RWPE2 (cell line): Measurements from ENCODE around the gene GSG1L2.
A peak's percentile ranks its signal among the peaks of the same experiment; 100 is the strongest.

ENCODE experiments used
- ATAC-seq: fragments of 200-7000 bp; cut with Tn5 transposase; 3 replicates; pipeline ENCODE4 v1.9.1; 2021; ENCODE audit warnings: low read depth
- DNase-seq: peaks from one replicate; pipeline ENCODE4 v3.0.0-alpha.2; 2020; ENCODE audit warnings: low spot score
- H3K27ac ChIP-seq: fragments of 450-650 bp; 2 replicates; pipeline ENCODE4 v1.5.1; 2017; ENCODE audit warnings: mild to moderate bottlenecking; ENCODE audit not compliant: poor library complexity, severe bottlenecking
- H3K27me3 ChIP-seq: fragments of 250-450 bp; sonication (Bioruptor Pico); 2 replicates; pipeline ENCODE4 v1.5.1; 2021; ENCODE audit warnings: mild to moderate bottlenecking, moderate library complexity; ENCODE audit not compliant: insufficient read depth, poor library complexity, severe bottlenecking
- H3K36me3 ChIP-seq: fragments of 250-450 bp; sonication (Bioruptor Pico); 2 replicates; pipeline ENCODE4 v1.5.1; 2020; ENCODE audit warnings: low read depth, mild to moderate bottlenecking, moderate library complexity
- H3K4me1 ChIP-seq: fragments of 250-450 bp; sonication (Bioruptor Pico); 2 replicates; pipeline ENCODE4 v1.5.1; 2021; ENCODE audit warnings: mild to moderate bottlenecking, moderate library complexity; ENCODE audit not compliant: insufficient read depth, poor library complexity, severe bottlenecking
- H3K4me3 ChIP-seq: fragments of 250-450 bp; sonication (Bioruptor Pico); 2 replicates; pipeline ENCODE4 v1.5.1; 2021; ENCODE audit warnings: mild to moderate bottlenecking, moderate library complexity; ENCODE audit not compliant: severe bottlenecking
- H3K9me3 ChIP-seq: fragments of 250-450 bp; sonication (Bioruptor Pico); 2 replicates; pipeline ENCODE4 v1.5.1; 2021; ENCODE audit warnings: mild to moderate bottlenecking, moderate library complexity; ENCODE audit not compliant: severe bottlenecking
- CTCF ChIP-seq: fragments of 450-650 bp; IDR thresholded peaks from one replicate; pipeline ENCODE4 v1.5.1; 2017; ENCODE audit warnings: mild to moderate bottlenecking, moderate library complexity; ENCODE audit not compliant: poor library complexity, severe bottlenecking

The GSG1L2 gene

GRCh38 chr17:9839433-9839832 is 17.6 kb upstream of the GSG1L2 start:
- Histone ChIP-seq H3K27me3 (no peaks in the 10 kb centered on the region), H3K27ac (peak overlapping the region; percentile 94), H3K4me3 (no peak overlapping the region), H3K9me3 (no peaks in the 10 kb centered on the region), H3K36me3 (no peaks in the 10 kb centered on the region), H3K4me1 (peaks cover 34% of the 10 kb centered on the region)
- DNase-seq (no peak), ATAC-seq (no peak)
- TF ChIP-seq CTCF, result peak; percentile 22

GRCh38 chr17:9837551-9838471 is 15.9 kb upstream of the GSG1L2 start:
- Histone ChIP-seq H3K4me3 (no peak overlapping the region), H3K36me3 (no peaks in the 10 kb centered on the region), H3K4me1 (peaks cover 34% of the 10 kb centered on the region), H3K27me3 (no peaks in the 10 kb centered on the region), H3K9me3 (no peaks in the 10 kb centered on the region), H3K27ac (peak overlapping the region; percentile 94)
- TF ChIP-seq CTCF, result no peak
- ATAC-seq (peak; percentile 64), DNase-seq (no peak)

GRCh38 chr17:9833922-9834321 is 12.0 kb upstream of the GSG1L2 start:
- no peak overlapping the region for H3K4me3 ChIP-seq

GRCh38 chr17:9830711-9831110 is 8.8 kb upstream of the GSG1L2 start:
- no peak for DNase-seq
- no peak for ATAC-seq
- H3K4me3 ChIP-seq, result no peak overlapping the region
- H3K27me3 ChIP-seq, result no peaks in the 10 kb centered on the region
- no peaks in the 10 kb centered on the region for H3K36me3 ChIP-seq
- no peaks in the 10 kb centered on the region for H3K9me3 ChIP-seq
- TF ChIP-seq CTCF, result no peak
- H3K27ac ChIP-seq, result no peak overlapping the region
- H3K4me1 ChIP-seq, result peaks cover 4% of the 10 kb centered on the region

More at GRCh38 chr17:9833922-9834321, 12.0 kb upstream of the GSG1L2 start:
- Histone ChIP-seq H3K27me3 (no peaks in the 10 kb centered on the region), H3K36me3 (no peaks in the 10 kb centered on the region), H3K9me3 (no peaks in the 10 kb centered on the region), H3K27ac (no peak overlapping the region), H3K4me1 (peaks cover 34% of the 10 kb centered on the region)
- DNase-seq, result no peak
- no peak for ATAC-seq
- TF ChIP-seq CTCF, result no peak

GRCh38 chr17:9829343-9829742 is 7.5 kb upstream of the GSG1L2 start:
- no peak overlapping the region for H3K27ac ChIP-seq
- no peaks in the 10 kb centered on the region for H3K9me3 ChIP-seq
- no peak for TF ChIP-seq CTCF

More at GRCh38 chr17:9829343-9829742, 7.5 kb upstream of the GSG1L2 start:
- no peak overlapping the region for H3K4me3 ChIP-seq
- DNase-seq (no peak), ATAC-seq (no peak)
- no peaks in the 10 kb centered on the region for H3K4me1 ChIP-seq
- H3K36me3 ChIP-seq, result no peaks in the 10 kb centered on the region
- H3K27me3 ChIP-seq, result no peaks in the 10 kb centered on the region
